Measurements from ENCODE around the gene SPINT2. TPM values are rescaled to one million over a fixed set of nuclear protein-coding genes. Genes with fewer than 3 reads are reported as not detected.

SPINT2 gene
- total RNA-seq, 1 donor from 2014 or later: 71.0 TPM

DNA sequence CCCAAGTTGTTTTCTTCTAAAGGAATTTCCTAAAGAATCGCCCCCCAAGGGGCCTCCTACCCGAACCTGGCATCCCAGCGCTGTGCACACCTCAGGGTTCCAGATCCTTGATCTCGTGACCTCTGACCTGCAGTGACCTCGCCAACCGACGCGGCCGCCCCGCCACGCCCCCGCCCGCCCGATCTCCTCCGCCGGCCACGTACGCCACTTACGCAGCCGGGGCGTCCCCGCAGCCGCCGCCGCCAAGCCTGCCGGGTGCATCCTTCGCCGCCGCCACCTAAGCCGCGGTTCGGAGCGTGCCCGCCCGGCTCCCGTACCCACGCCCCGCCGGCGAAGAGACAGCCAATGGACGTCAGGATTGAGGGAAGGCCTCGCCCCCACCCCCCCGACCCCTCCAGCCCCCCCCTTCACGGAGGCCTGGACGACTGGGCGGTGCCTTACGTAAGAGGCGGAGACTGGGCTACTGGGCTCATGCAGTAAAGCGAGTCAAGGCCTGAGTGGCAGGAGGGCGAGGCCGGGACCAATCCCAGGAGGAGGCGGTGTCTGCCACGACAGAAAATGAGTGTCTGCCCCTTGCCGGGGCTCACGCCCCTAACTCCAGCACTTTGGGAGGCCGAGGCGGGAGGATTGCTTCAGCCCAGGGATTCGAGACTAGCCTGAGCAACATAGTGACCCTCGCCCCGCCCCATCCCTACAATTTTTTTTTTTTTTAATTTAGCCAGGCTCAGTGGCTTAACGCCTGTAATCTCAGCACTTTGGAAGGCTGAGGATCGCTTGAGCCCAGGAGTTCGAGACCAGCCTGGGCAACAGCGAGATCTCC is 51.5 kb downstream of the SPINT2 start, which contains the start of gene YIF1B:
YIF1B (minus strand) TSS at position 291 of the 820 bp plus-strand sequence; CDS start at position 261, 30 bp downstream.
- TF ChIP-seq, protein P1, sequence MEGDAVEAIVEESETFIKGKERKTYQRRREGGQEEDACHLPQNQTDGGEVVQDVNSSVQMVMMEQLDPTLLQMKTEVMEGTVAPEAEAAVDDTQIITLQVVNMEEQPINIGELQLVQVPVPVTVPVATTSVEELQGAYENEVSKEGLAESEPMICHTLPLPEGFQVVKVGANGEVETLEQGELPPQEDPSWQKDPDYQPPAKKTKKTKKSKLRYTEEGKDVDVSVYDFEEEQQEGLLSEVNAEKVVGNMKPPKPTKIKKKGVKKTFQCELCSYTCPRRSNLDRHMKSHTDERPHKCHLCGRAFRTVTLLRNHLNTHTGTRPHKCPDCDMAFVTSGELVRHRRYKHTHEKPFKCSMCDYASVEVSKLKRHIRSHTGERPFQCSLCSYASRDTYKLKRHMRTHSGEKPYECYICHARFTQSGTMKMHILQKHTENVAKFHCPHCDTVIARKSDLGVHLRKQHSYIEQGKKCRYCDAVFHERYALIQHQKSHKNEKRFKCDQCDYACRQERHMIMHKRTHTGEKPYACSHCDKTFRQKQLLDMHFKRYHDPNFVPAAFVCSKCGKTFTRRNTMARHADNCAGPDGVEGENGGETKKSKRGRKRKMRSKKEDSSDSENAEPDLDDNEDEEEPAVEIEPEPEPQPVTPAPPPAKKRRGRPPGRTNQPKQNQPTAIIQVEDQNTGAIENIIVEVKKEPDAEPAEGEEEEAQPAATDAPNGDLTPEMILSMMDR (IDR thresholded peaks at IDR 0.05): no peak
- peaks cover 45% of the 10 kb centered on the region for H3K27me3 Mint-ChIP-seq (ENCODE audit: insufficient read depth, low read depth)
- H3K27ac Mint-ChIP-seq: peak within 1 kb of the TSS; percentile 66

DNA sequence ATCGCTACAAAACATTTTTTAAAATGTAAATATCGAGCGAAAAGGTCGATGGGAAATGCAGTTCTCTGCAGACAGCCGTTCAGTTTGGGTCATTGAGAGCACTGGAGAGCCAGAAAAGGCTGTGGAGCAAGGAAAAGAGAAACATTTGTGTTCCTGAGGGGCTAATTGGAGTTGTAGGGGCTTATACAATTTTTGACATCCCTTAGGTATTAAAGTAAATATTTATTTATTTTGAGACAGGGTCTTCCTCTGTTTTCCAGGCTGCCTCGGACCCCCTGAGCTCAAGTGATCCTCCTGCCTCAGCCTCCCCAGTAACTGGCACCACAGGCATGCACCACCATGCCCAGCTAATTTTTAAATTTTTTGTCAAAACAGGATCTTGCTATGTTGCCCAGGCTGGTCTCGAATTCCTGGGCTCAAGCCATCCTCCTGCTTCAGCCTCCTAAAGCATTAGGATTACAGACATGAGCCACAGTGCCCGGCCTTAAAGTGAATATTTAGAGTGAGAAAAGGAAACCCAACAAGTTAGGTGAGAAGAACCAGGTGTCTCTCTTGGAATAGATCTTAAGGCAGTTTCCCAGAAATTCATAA is 52.2 kb downstream of the SPINT2 start:
- H3K4me1 Mint-ChIP-seq: peaks cover 12% of the 10 kb centered on the region
- no peaks in the 10 kb centered on the region for H4K20me1 ChIP-seq (ENCODE audit: low read depth)
- H3K27me3 ChIP-seq: peaks cover 53% of the 10 kb centered on the region
- H3K9me3 ChIP-seq (ENCODE audit: low read depth): no peaks in the 10 kb centered on the region
- H3K4me2 ChIP-seq: peak overlapping the region; percentile 54
- H3K4me3 ChIP-seq: peak overlapping the region; percentile 57
- H3K36me3 Mint-ChIP-seq: no peaks in the 10 kb centered on the region
- no peak for DNase-seq (ENCODE audit: low spot score)
- H3K9ac ChIP-seq: no peak overlapping the region
- H3K79me2 ChIP-seq (ENCODE audit: low read depth): peaks cover 13% of the 10 kb centered on the region
- H3F3A ChIP-seq (ENCODE audit: low read depth): peaks cover 34% of the 10 kb centered on the region
- H3K36me3 ChIP-seq: no peaks in the 10 kb centered on the region
- TF ChIP-seq, protein P1 (IDR thresholded peaks at IDR 0.05): no peak
- TF ChIP-seq EZH2 (IDR thresholded peaks at IDR 0.05) (no peak), EZH2phosphoT487 (IDR thresholded peaks at IDR 0.05) (no peak)
- peak overlapping the region; percentile 91 for H3K4me3 Mint-ChIP-seq
- no peak overlapping the region for H3K27ac ChIP-seq
- H3K27ac Mint-ChIP-seq: peak overlapping the region; percentile 66
- peak overlapping the region; percentile 27 for H2AFZ ChIP-seq (replicated peaks)
- peaks cover 14% of the 10 kb centered on the region for H3K4me1 ChIP-seq
- H3K9me3 Mint-ChIP-seq: no peaks in the 10 kb centered on the region
- H3K27me3 Mint-ChIP-seq (ENCODE audit: insufficient read depth, low read depth): peaks cover 52% of the 10 kb centered on the region

More for the DNA sequence above, 51.5 kb downstream of the SPINT2 start, which contains the start of gene YIF1B:
- Histone ChIP-seq H3K4me3 (peak within 1 kb of the TSS; percentile 57), H4K20me1 (ENCODE audit: low read depth) (no peaks in the 10 kb centered on the region), H3K27me3 (peaks cover 46% of the 10 kb centered on the region), H3K4me1 (peaks cover 8% of the 10 kb centered on the region), H3K9ac (no peak within 1 kb of the TSS), H3K79me2 (ENCODE audit: low read depth) (peaks cover 13% of the 10 kb centered on the region), H3K27ac (no peak within 1 kb of the TSS), H3K9me3 (ENCODE audit: low read depth) (no peaks in the 10 kb centered on the region), H3K36me3 (no peaks in the 10 kb centered on the region), H3F3A (ENCODE audit: low read depth) (peaks cover 28% of the 10 kb centered on the region), H2AFZ (replicated peaks) (peak within 1 kb of the TSS; percentile 27), H3K4me2 (peak within 1 kb of the TSS; percentile 86)
- H3K9me3 Mint-ChIP-seq: no peaks in the 10 kb centered on the region
- DNase-seq (ENCODE audit: low spot score): peak; percentile 98
- peaks cover 12% of the 10 kb centered on the region for H3K4me1 Mint-ChIP-seq
- H3K36me3 Mint-ChIP-seq: no peaks in the 10 kb centered on the region
- peak within 1 kb of the TSS; percentile 91 for H3K4me3 Mint-ChIP-seq

DNA sequence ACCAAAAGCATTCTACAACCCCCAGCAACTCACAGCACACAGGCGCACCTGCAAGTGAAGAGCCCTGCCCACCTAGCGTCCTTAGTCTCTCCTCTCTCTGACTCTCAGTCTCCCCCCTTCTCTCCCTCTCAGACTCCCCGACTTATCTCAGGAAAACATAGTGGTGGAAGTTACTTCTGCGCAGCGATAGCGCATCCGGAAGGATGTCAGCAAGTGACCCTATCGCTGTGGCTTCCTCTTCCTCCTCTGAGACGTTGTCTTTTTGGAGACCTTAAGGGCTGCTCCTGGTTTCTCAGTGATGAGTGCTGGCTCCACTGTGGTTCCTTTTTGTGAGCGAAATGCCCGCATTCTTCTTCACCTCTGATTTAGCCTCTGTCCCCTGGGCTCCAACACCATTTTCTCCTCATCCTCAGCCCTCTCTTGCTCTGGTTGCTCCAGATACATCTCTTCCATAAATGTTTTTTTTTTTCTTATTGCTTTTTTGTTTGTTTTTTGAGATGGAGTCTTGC is 52.8 kb downstream of the SPINT2 start:
- Histone ChIP-seq H3K9me3 (ENCODE audit: low read depth) (no peaks in the 10 kb centered on the region), H3K79me2 (ENCODE audit: low read depth) (peaks cover 13% of the 10 kb centered on the region), H3K36me3 (no peaks in the 10 kb centered on the region), H3K27me3 (peaks cover 57% of the 10 kb centered on the region), H3K4me3 (no peak overlapping the region), H2AFZ (replicated peaks) (no peak overlapping the region), H3K4me1 (peaks cover 17% of the 10 kb centered on the region), H3K9ac (no peak overlapping the region), H3F3A (ENCODE audit: low read depth) (peaks cover 34% of the 10 kb centered on the region), H3K27ac (no peak overlapping the region), H3K4me2 (no peak overlapping the region), H4K20me1 (ENCODE audit: low read depth) (no peaks in the 10 kb centered on the region)
- no peaks in the 10 kb centered on the region for H3K36me3 Mint-ChIP-seq
- H3K27me3 Mint-ChIP-seq (ENCODE audit: insufficient read depth, low read depth): peaks cover 57% of the 10 kb centered on the region
- DNase-seq (ENCODE audit: low spot score): no peak
- H3K4me3 Mint-ChIP-seq: peak overlapping the region; percentile 91
- peak overlapping the region; percentile 19 for H3K27ac Mint-ChIP-seq
- no peak for TF ChIP-seq EZH2phosphoT487 (IDR thresholded peaks at IDR 0.05)
- TF ChIP-seq, protein P1 (IDR thresholded peaks at IDR 0.05): no peak
- no peaks in the 10 kb centered on the region for H3K9me3 Mint-ChIP-seq
- peaks cover 12% of the 10 kb centered on the region for H3K4me1 Mint-ChIP-seq
